H1 (cell line): ENCODE measurements around the gene FLOT1. TPM values are rescaled to one million over a fixed set of nuclear protein-coding genes. Genes with fewer than 3 reads are reported as not detected.

ENCODE experiments used
- CTCF ChIA-PET: fragments of 300-600 bp; sonication (Branson Sonifier 250); formaldehyde crosslinking; loops from one replicate; lab custom pipeline; 2021; ENCODE audit not compliant: partially characterized antibody; lab: Charles Lee
- POLR2A ChIA-PET: fragments of 300-600 bp; sonication (Branson Sonifier 250); formaldehyde crosslinking; loops from one replicate; lab custom pipeline; 2021; ENCODE audit warnings: inconsistent platforms; ENCODE audit not compliant: partially characterized antibody; lab: Charles Lee
- DNase-seq, 2 experiments: peaks; one replicate each; pipeline versions ENCODE4 v3.0.0 to v3.0.0-alpha.2; 2010 to 2022; ENCODE audit warnings: low spot score in 2 of 2, low read depth in 1 of 2, mixed read lengths in 1 of 2
- FAIRE-seq: peaks from 2 replicates; lab custom pipeline; 2011; peaks lifted over from hg19 to GRCh38; lab: Jason Lieb, UNC
- H2AFZ ChIP-seq: 2 replicates; pipeline ENCODE4 v1.8.1; 2012; ENCODE audit warnings: low read length, inconsistent platforms
- H2AK5ac ChIP-seq: 2 replicates; pipeline ENCODE4 v1.6.1; 2013; ENCODE audit warnings: low read depth, low read length
- H2BK120ac ChIP-seq: replicated peaks from 2 replicates; pipeline ENCODE3; 2013; ENCODE audit warnings: low read depth, low read length, inconsistent platforms
- H2BK12ac ChIP-seq: 2 replicates; pipeline ENCODE4 v1.6.1; 2013; ENCODE audit warnings: low read depth, low read length
- H2BK15ac ChIP-seq: 2 replicates; pipeline ENCODE4 v1.6.1; 2013; ENCODE audit warnings: low read length
- H2BK20ac ChIP-seq: 2 replicates; pipeline ENCODE4 v1.6.1; 2013; ENCODE audit warnings: low read length
- H2BK5ac ChIP-seq: 2 replicates; pipeline ENCODE4 v1.6.1; 2013; ENCODE audit warnings: low read depth, low read length
- H3K14ac ChIP-seq: 2 replicates; pipeline ENCODE4 v1.6.1; 2013; ENCODE audit warnings: inconsistent platforms; ENCODE audit not compliant: insufficient read length
- H3K18ac ChIP-seq: 2 replicates; pipeline ENCODE4 v1.6.1; 2013; ENCODE audit warnings: low read length; ENCODE audit errors: extremely low read depth
- H3K23ac ChIP-seq: 2 replicates; pipeline ENCODE4 v1.6.1; 2013; ENCODE audit warnings: inconsistent platforms; ENCODE audit not compliant: insufficient read length
- H3K23me2 ChIP-seq: 2 replicates; pipeline ENCODE4 v1.6.1; 2013; ENCODE audit warnings: low read depth, low read length
- H3K27ac ChIP-seq: 2 replicates; pipeline ENCODE4 v1.6.1; 2011; ENCODE audit warnings: low read depth, low read length, inconsistent platforms
- H3K27me3 ChIP-seq, 4 experiments: replicated peaks in 1 of 4; 1 replicate in 1 of 4; 2 replicates in 3 of 4; pipeline versions ENCODE4 v1.6.1 to v1.8.1; 2011 to 2013; ENCODE audit warnings: low read length in 3 of 4, mild to moderate bottlenecking in 3 of 4, inconsistent platforms in 2 of 4, mixed read lengths in 2 of 4, moderate library complexity in 1 of 4; ENCODE audit not compliant: control insufficient read depth in 3 of 4, insufficient read depth in 3 of 4; ENCODE audit errors: extremely low read depth in 1 of 4
- H3K36me3 ChIP-seq, 4 experiments: 2 replicates each; pipeline versions ENCODE4 v1.6.1 to v1.8.1; 2011 to 2013; ENCODE audit warnings: mild to moderate bottlenecking in 4 of 4, low read length in 3 of 4, moderate library complexity in 2 of 4, control low read depth in 1 of 4, inconsistent platforms in 1 of 4; ENCODE audit not compliant: insufficient read depth in 4 of 4, control insufficient read depth in 2 of 4
- H3K4ac ChIP-seq: replicated peaks from 2 replicates; pipeline ENCODE3; 2013; ENCODE audit warnings: low read length, low read depth, mixed read lengths, inconsistent platforms; ENCODE audit not compliant: insufficient read length
- H3K4me1 ChIP-seq, 4 experiments: replicated peaks in 1 of 4; 1 replicate in 1 of 4; 2 replicates in 3 of 4; pipeline versions ENCODE4 v1.6.1 to v1.8.1; 2011 to 2013; ENCODE audit warnings: low read length in 3 of 4, inconsistent platforms in 2 of 4, mixed read lengths in 1 of 4; ENCODE audit not compliant: insufficient read depth in 4 of 4, control insufficient read depth in 3 of 4
- H3K4me2 ChIP-seq, 2 experiments: 2 replicates each; pipeline versions ENCODE4 v1.6.1 to v1.8.1; 2011 to 2013; ENCODE audit warnings: low read depth in 2 of 2, low read length in 2 of 2, control low read depth in 1 of 2, inconsistent platforms in 1 of 2, mild to moderate bottlenecking in 1 of 2; ENCODE audit not compliant: insufficient read depth in 1 of 2
- H3K4me3 ChIP-seq, 4 experiments: fragments of 200-600, 300-600 bp in 1 of 4; sonication (generic), shearing (Covaris generic), sonication (Bioruptor Twin) in 1 of 4; 2 replicates each; pipeline versions ENCODE4 v1.5.1 to v1.8.1; 2011 to 2016; ENCODE audit warnings: low read length in 4 of 4, low read depth in 3 of 4, control low read depth in 2 of 4, inconsistent platforms in 2 of 4, mild to moderate bottlenecking in 2 of 4, mixed read lengths in 1 of 4, moderate library complexity in 1 of 4; ENCODE audit not compliant: insufficient read depth in 2 of 4; ENCODE audit errors: extremely low read depth in 1 of 4
- H3K56ac ChIP-seq: replicated peaks from 2 replicates; pipeline ENCODE3; 2013; ENCODE audit warnings: low read depth, mild to moderate bottlenecking, mixed read lengths, low read length, inconsistent platforms; ENCODE audit not compliant: insufficient read length
- H3K79me1 ChIP-seq: 2 replicates; pipeline ENCODE4 v1.6.1; 2013; ENCODE audit warnings: low read depth, low read length, control low read depth
- H3K79me2 ChIP-seq, 2 experiments: 2 replicates each; pipeline versions ENCODE4 v1.6.1 to v1.8.1; 2012 to 2013; ENCODE audit warnings: low read length in 2 of 2, mild to moderate bottlenecking in 2 of 2, inconsistent platforms in 1 of 2; ENCODE audit not compliant: insufficient read depth in 2 of 2, control insufficient read depth in 1 of 2
- H3K9ac ChIP-seq, 4 experiments: replicated peaks in 1 of 4; 1 replicate in 1 of 4; 2 replicates in 3 of 4; pipeline versions ENCODE4 v1.6.1 to v1.8.1; 2011 to 2013; ENCODE audit warnings: low read depth in 3 of 4, low read length in 3 of 4, control low read depth in 2 of 4, mild to moderate bottlenecking in 2 of 4, moderate library complexity in 2 of 4, inconsistent platforms in 1 of 4; ENCODE audit errors: extremely low read depth in 1 of 4
- H3K9me3 ChIP-seq, 2 experiments: 2 replicates each; pipeline versions ENCODE4 v1.6.1 to v1.8.1; 2012 to 2013; ENCODE audit warnings: mild to moderate bottlenecking in 2 of 2, moderate library complexity in 2 of 2, control low read depth in 1 of 2, inconsistent platforms in 1 of 2, low read depth in 1 of 2, low read length in 1 of 2, mixed read lengths in 1 of 2; ENCODE audit not compliant: insufficient read depth in 2 of 2
- H4K20me1 ChIP-seq, 2 experiments: replicated peaks in 1 of 2; 2 replicates each; pipeline versions ENCODE3 to v1.8.1; 2011 to 2013; ENCODE audit warnings: inconsistent platforms in 2 of 2, low read length in 2 of 2, mild to moderate bottlenecking in 1 of 2; ENCODE audit not compliant: insufficient read depth in 2 of 2, control insufficient read depth in 1 of 2
- H4K5ac ChIP-seq: 2 replicates; pipeline ENCODE4 v1.6.1; 2013; ENCODE audit warnings: low read length, low read depth, mixed read lengths, inconsistent platforms; ENCODE audit not compliant: insufficient read length
- H4K8ac ChIP-seq: 2 replicates; pipeline ENCODE4 v1.8.0; 2013; ENCODE audit warnings: mild to moderate bottlenecking, moderate library complexity, low read length, inconsistent platforms; ENCODE audit not compliant: insufficient read depth; ENCODE audit errors: extremely low read depth
- H4K91ac ChIP-seq: replicated peaks from 2 replicates; pipeline ENCODE3; 2013; ENCODE audit warnings: low read length, mixed read lengths, inconsistent platforms; ENCODE audit not compliant: insufficient read length
- CBX5 ChIP-seq: fragments of 300-800, 300-1000 bp; sonication (generic); IDR thresholded peaks from 2 replicates; pipeline ENCODE4 v1.7.1; 2016; ENCODE audit warnings: antibody characterized with exemption, low read length, low read depth
- EGR1 ChIP-seq: IDR thresholded peaks from 2 replicates; pipeline ENCODE4 v1.6.1; 2011; ENCODE audit warnings: low read depth, low read length, borderline replicate concordance
- GABPA ChIP-seq: IDR thresholded peaks from 2 replicates; pipeline ENCODE4 v1.6.1; 2011; ENCODE audit warnings: mild to moderate bottlenecking, low read length, moderate library complexity, borderline replicate concordance; ENCODE audit not compliant: insufficient read depth
- MAFK ChIP-seq: IDR thresholded peaks from 2 replicates; pipeline ENCODE4 v1.6.1; 2012; ENCODE audit warnings: low read depth, mild to moderate bottlenecking, improper control_type of control experiment, low read length
- MAX ChIP-seq: IDR thresholded peaks from 2 replicates; pipeline ENCODE4 v1.6.1; 2012; ENCODE audit warnings: inconsistent platforms
- RAD21 ChIP-seq, 2 experiments: IDR thresholded peaks in 1 of 2; conservative IDR thresholded peaks in 1 of 2; 2 replicates each; pipeline ENCODE4 v1.6.1; 2011; ENCODE audit warnings: low read depth in 2 of 2, low read length in 2 of 2, improper control_type of control experiment in 1 of 2, inconsistent platforms in 1 of 2, mild to moderate bottlenecking in 1 of 2, moderate library complexity in 1 of 2
- RBBP5 ChIP-seq: IDR thresholded peaks from 2 replicates; pipeline ENCODE4 v1.7.1; 2012; ENCODE audit warnings: low read depth, mild to moderate bottlenecking, inconsistent platforms, low read length, moderate library complexity, borderline replicate concordance
- RNF2 ChIP-seq: fragments of 200-900, 300-1000 bp; sonication (generic); IDR thresholded peaks from 2 replicates; pipeline ENCODE4 v1.7.1; 2016; ENCODE audit warnings: borderline replicate concordance, low read depth, mild to moderate bottlenecking, antibody characterized with exemption, low read length; ENCODE audit not compliant: poor library complexity, severe bottlenecking; ENCODE audit errors: missing control alignments
- TAF1 ChIP-seq: IDR thresholded peaks from 2 replicates; pipeline ENCODE4 v1.6.1; 2011; ENCODE audit warnings: mild to moderate bottlenecking, low read depth, low read length
- TAF7 ChIP-seq: optimal IDR thresholded peaks from 2 replicates; pipeline ENCODE3; 2011; ENCODE audit warnings: low read depth, mild to moderate bottlenecking, inconsistent platforms, low read length, moderate library complexity, borderline replicate concordance
- WGBS, 2 experiments: shearing (Covaris generic) in 1 of 2; methylation state at CpG; one replicate each; pipeline versions ENCODE4 v1.1.6 to v1.1.7; 2013 to 2015; ENCODE audit warnings: low lambda C conversion rate in 2 of 2, mixed read lengths in 2 of 2, inconsistent platforms in 1 of 2, low coverage in 1 of 2, missing lambda C conversion rate in 1 of 2; ENCODE audit not compliant: insufficient replicate concordance in 2 of 2, insufficient coverage in 1 of 2, insufficient read length in 1 of 2; ENCODE audit errors: extremely low coverage in 1 of 2, missing lambda C conversion rate in 1 of 2; 5-methylcytosine and 5-hydroxymethylcytosine counted together
- polyA plus RNA-seq, 7 experiments: library from polyadenylated mRNA; depleted of rRNA in 3 of 7; stranded (reverse) in 5 of 7; unstranded in 2 of 7; fragments of >200 nt in 5 of 7; fragments of 200-250 nt in 2 of 7; gene quantifications; 1 replicate in 5 of 7; 2 replicates in 1 of 7; 4 replicates in 1 of 7; pipeline versions ENCODE4 v1.2.1 to v1.2.3, GENCODE V29; 2011 to 2013; ENCODE audit warnings: missing spikeins in 2 of 7, mixed read lengths in 2 of 7
- total RNA-seq: library from RNA; stranded (reverse); fragmentation: NEBNext Ultra II Directional; extraction: Animal tissue kit (Norgen Biotek cat#: 25700); gene quantifications from 2 replicates; pipeline ENCODE4 v1.2.1, GENCODE V29; 2021

Gene FLOT1
- total and polyA plus RNA-seq, 2 of the 8 experiments (the other 6 are each of a cell fraction or from before 2014, with no cell fraction given): 87.5 to 88.1 TPM

DNA sequence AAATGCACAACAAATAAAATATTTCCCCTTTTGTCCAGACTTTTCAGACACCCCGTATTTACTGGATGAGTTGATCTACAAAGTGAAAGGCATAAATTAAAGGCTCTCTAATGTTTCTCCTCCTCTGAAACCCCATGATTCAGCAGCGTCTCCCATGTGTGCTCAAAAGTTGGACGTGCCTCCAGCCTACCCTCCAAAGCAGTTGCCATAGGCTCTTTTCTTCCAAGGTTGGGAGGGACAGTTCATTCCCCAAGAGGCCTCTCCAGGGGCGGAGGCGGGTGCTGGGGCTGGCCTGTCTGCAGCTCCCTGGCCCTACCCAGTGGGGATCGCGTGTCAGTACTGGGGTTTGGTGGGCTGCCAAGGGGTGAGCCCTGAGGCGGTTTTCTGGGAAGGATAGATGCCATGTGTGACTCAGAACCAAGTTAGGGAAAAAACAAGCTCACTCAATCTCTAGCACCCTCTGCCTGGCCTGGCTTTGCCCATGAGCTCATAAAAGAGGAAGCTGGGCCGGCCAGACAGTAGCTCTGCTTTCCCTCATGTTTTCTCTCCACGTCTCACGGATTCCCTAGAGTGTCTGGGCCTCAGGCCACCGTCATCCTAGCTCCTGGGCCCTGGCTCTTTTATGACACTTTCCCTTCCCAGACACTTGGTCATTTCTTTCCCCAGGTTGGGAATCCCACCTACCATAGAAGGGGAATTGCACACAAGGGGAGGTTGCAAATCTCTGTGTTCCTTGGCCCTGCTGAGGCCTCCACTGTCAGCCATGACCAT lies 9.9 kb upstream of the FLOT1 start:
- no peak for DNase-seq
- Histone ChIP-seq H2BK20ac (no peak overlapping the region), H2BK15ac (0 out of 2 replicates have a peak overlapping the region, but pooled peaks have one; percentile 61), H3K27me3 (no peaks in the 10 kb centered on the region; a peak in 1 of 7 replicates), H2BK120ac (no peak overlapping the region), H2BK5ac (no peak overlapping the region), H3K4me1 (no peaks in the 10 kb centered on the region), H3K79me1 (no peaks in the 10 kb centered on the region), H3K56ac (no peak overlapping the region), H3K36me3 (no peaks in the 10 kb centered on the region), H3K4ac (no peak overlapping the region), H3K14ac (no peak overlapping the region), H3K9ac (no peak overlapping the region), H3K27ac (no peak overlapping the region), H3K4me3 (no peak overlapping the region), H3K4me2 (no peak overlapping the region), H3K23me2 (no peaks in the 10 kb centered on the region), H2BK12ac (no peak overlapping the region), H3K23ac (no peak overlapping the region), H4K20me1 (no peaks in the 10 kb centered on the region), H4K91ac (no peak overlapping the region), H4K5ac (no peak overlapping the region), H3K79me2 (no peaks in the 10 kb centered on the region), H4K8ac (no peak overlapping the region), H2AK5ac (no peak overlapping the region), H3K9me3 (no peaks in the 10 kb centered on the region), H2AFZ (no peak overlapping the region), H3K18ac (no peak overlapping the region; the same call in 1 of the 2 replicates)
- WGBS, 2 experiments: 83% methylated on average over 12 of the region's 12 CpGs; no CpG with 5 or more reads in 1 of the 2 experiments
- CTCF ChIA-PET: interaction anchor here (0.5 to 1.6 kb wide), 4 partner anchors 57 to 77 kb away, joined by 3 to 5 read pairs (median 4); no protein-coding TSS in a partner anchor
- FAIRE-seq: no peak
- POLR2A ChIA-PET: interaction anchor here (1.2 to 1.3 kb wide), 4 partner anchors 10 to 152 kb away, joined by 3 to 8 read pairs (median 3); no protein-coding TSS in a partner anchor
- TF ChIP-seq TAF1 (no peak), TAF7 (no peak), EGR1 (no peak), RAD21 (IDR thresholded peaks at IDR 0.05 in 1 of 2, conservative IDR thresholded peaks at IDR 0.05 in 1 of 2; ENCODE audit: low read depth in 2 of 2, low read length in 2 of 2) (no peak), MAFK (no peak), RNF2 (no peak), GABPA (no peak), CBX5 (no peak), RBBP5 (no peak), MAX (no peak)
